ENCODE measurements around the gene ORMDL2.

Gene ORMDL2, protein sequence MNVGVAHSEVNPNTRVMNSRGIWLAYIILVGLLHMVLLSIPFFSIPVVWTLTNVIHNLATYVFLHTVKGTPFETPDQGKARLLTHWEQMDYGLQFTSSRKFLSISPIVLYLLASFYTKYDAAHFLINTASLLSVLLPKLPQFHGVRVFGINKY

GRCh38 chr12:55817345-55818139, at the start of gene ORMDL2, which contains the start of gene SARNP:
TSS of gene ORMDL2 (plus strand) at chr12:55818041. CDS start at chr12:55819000, 959 bp downstream.
TSS of gene SARNP (minus strand) at chr12:55817724. CDS start at chr12:55817701, 23 bp downstream.
- DNase-seq: peak; percentile 98

- DNase-seq: no peak
Measured at GRCh38 chr12:55771736-55772135, 46.1 kb upstream of the ORMDL2 start.

DNA sequence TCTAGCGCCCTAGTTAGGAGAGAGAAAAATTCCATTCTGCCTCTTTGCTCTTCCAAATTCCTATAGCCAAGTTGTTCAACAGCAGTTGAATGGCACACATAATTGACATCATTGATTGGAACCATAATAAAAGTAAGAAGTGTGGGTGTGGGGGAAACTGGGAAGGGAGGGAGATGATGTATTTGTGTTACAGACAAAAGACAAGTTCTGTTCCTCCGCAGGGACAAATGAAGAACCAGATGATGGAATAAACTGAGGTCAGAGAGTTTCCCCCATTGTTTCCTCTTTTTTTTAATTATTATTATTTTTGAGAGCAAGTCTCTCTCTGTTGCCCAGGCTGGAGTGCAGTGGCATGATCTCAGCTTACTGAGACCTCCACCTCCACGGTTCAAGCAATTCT, 40.0 kb upstream of the ORMDL2 start:
- DNase-seq: no peak

DNA sequence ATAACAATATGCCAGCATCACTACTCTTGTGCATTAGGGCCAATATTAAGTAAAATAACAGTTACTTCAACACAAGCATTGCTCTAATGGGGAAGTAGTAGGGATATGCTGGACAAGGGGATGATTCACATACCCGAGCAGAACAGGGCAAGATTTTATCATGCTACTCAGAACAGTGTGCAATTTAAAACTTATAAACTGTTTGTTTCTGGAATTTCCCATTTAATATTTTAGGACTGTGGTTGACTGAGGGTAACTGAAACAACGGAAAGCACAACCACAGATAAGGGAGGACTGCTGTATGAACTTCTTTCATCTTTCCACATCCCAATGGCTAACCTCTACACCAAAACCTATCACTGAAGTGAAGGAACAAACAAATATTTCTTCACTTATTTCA, 37.2 kb upstream of the ORMDL2 start:
- DNase-seq: no peak

DNA sequence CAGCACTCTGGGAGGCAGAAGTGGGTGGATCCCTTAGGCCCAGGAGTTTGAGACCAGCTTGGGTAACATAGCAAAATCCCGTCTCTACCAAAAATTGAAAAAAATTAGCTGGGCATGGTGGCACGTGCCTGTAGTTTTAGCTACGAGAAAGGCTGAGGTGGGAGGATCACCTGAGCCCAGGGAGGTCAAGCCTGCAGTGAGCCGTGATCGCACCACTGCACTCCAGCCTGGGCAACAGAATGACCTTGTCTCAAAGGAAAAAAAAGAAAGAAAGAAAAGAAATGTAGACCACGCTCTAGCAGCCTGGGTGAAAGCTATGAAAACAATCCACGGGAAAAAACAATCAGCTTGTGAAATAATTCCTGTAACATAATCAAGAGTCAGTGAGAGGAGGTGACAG, 29.3 kb upstream of the ORMDL2 start:
- no peak for DNase-seq

- no peak for DNase-seq
Measured at GRCh38 chr12:55789171-55789570, 28.7 kb upstream of the ORMDL2 start.

GRCh38 chr12:55789893-55790292, 27.9 kb upstream of the ORMDL2 start:
- DNase-seq: no peak

DNA sequence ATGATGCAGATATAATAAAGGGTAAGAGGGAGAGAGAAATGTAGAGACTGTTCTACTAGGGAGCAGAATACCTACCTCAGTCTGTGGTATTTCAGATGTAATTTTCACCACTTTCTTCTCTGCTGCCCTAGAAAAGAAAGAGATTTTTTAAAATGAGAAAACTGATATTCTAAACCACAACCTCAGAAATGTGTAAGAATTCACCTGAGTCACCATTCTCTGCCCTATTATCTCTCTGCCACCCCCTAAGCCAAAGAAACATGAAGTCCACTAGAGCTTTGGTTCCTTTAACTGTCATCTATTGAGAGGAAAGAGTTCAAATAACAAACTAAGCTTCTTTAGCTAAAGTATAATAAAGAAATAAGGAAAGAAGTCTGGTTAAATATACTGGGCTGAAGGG, 21.9 kb upstream of the ORMDL2 start:
- DNase-seq: no peak

DNA sequence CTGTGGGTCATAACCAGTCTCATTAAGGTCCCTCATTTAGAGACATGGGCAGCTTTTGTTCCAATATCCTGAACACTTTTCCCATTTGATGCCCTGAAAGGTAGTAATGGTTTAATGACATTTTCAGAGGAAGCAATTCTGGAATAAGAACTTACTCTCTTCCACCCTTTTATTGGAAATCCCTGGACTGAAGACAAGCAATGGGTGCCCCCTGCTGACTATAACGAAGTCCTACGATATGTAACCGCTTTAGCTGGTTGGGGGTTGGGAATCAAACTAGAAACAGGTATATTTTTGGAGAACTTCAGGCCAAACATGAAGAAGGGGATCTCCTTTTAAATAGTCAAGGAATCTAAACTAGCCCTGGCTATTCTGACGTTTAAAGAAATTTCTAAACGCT, 20.8 kb upstream of the ORMDL2 start:
- DNase-seq: peak; percentile 22

- DNase-seq: no peak
Measured at GRCh38 chr12:55797550-55797949, 20.3 kb upstream of the ORMDL2 start.

DNA sequence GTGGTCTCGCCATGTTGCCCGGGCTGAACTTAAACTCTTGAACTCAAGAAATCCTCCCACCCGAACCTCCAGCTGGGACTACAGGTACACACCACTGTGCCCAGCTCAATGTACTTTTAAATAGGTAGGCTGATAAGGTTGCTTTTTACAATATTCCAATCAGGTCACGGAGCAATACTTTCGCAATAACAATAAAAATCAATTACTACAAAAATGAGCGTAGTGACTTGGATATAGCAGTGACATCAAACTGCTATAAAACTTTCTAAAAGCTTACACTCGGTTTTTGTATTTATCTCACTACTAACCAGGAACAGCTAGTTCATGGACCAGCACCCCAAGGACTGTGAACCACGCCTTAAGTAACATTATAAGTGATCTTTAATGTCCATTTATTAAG, 10.9 kb upstream of the ORMDL2 start:
- DNase-seq: no peak

GRCh38 chr12:55809274-55809673, 8.6 kb upstream of the ORMDL2 start:
- no peak for DNase-seq

DNA sequence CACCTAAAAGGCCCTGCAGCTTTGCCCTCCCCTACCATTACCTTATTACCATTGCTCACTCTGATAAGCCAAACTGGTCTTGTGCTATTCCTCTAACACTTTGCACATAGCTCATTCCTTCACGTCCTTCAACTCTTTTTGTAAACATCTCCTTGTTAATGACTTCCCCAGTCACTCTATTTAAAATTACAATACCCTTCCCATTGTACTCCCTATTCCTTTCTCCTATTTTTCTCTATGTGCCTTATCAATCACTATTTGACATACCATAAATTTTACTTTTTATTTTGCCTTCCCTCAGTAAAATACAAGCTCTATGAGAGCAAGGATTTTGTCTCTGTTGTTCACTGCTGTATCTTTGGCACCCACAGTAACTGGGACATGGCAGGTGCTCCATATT, 5.8 kb upstream of the ORMDL2 start:
- DNase-seq: no peak

DNA sequence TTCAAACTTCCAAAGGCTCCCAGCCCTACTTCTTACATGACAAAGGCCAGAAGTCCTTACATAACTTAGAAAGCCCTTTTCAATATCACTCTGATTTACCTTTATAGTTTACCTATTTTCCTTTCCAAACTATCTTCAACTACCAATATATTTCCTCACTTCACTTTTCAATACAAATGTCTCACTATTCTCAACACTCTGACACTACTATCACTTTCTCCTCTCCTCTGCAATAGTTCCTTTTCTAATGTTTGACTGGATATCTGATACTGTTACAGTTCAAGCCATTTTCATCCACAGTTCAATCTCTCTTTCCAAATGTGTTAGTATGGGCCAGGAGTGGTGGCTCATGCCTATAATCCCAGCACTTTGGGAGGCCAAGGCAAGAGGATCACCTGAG, 3.6 kb upstream of the ORMDL2 start:
- DNase-seq: no peak

GRCh38 chr12:55815473-55815872, 2.4 kb upstream of the ORMDL2 start:
- DNase-seq: no peak

DNA sequence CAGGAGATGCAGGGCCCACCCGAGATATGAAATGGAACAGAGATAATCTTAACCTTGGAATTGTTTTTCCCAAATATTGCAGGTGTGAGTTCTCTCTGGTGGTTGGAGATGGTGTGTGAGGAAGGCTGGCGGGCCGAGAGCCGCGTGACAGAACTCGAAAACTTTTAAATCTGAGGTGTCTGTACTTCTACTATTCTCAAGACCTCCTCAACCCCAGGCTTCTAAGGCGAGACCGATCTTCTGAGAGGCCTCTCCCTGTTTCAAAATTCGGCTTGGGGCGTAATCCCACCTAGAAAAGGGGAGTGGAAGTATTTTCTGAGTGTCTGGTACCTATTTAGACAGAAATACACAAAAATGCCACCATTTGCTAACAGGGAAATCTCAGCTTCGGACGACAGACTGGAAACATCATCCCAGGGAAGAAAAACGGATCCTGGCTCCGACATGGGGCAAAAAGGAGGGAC, 928 bp upstream of the ORMDL2 start:
- no peak for DNase-seq

DNA sequence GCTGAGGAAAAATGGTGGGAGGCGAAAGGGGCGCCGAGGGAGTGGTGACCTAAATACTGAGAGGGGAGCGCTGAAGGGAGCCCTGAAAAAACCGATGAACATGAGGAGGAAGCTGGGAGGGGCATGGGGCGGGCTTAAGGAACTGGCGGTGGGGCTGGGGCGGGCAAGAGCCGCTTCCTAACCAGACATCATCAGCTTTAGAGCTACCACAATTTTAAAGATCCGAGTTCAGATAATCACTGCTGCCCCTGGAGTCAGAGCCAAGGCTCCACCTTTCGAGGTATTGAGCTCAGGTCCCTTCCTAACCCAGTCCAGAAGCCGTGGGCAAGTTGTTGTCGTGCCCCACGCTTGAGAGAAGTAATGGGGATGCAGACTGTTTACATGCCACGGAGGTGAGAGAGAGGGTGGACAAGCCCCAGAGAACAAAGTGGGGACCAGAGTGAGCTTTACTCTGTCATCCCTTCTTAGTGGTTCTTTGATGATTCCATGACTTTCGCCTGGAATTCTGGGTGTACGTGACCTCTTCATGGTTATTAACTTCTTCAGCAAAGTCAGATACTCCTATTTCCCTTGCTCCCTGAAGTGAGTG, 393 bp downstream of the ORMDL2 start:
- no peak for DNase-seq

GRCh38 chr12:55818886-55819285, 1.0 kb downstream of the ORMDL2 start:
- no peak for DNase-seq

DNA sequence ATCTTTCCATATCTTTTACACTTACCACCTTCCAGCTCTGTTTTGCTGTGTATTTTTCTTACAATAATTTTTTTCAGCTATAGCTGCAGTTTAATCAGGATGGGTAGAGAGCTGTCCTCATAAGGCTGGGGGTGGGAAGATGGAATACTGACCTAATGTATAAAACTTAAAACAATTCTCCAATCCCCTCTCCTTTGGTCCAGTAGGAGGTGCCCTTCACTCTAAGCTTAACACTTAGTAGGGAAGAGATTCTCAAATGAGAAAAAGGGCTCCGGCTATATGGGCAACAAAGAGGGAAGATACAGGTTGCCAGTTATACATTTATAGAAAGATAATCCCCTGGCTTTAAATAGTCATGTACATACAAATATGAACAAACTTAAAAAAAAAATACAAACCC, 2.8 kb downstream of the ORMDL2 start:
- DNase-seq: no peak

- DNase-seq: no peak
Measured at GRCh38 chr12:55822228-55822627, 4.4 kb downstream of the ORMDL2 start.

GRCh38 chr12:55823419-55823818, 5.6 kb downstream of the ORMDL2 start:
- no peak for DNase-seq

- DNase-seq: no peak
Measured at GRCh38 chr12:55824726-55825125, 6.9 kb downstream of the ORMDL2 start.

DNA sequence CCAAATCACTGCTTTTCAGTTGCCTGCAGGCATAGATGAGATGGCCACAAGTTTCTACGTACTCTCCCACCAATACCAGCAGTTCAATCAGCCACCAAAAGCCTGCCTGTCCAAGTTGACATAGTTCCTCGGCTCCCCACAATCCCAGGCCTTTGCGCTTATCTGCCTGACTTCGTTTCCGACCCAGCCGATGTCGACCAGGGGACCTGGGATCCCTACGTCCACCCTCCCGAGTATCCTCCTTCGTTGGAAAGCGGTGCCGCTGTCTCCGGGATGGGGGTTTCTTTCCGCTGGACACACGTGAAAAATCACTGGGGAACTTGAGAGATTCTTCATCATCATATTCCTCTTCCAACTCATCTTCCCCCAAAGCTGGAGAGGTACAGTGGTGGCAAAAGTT, 10.0 kb downstream of the ORMDL2 start:
- no peak for DNase-seq

DNA sequence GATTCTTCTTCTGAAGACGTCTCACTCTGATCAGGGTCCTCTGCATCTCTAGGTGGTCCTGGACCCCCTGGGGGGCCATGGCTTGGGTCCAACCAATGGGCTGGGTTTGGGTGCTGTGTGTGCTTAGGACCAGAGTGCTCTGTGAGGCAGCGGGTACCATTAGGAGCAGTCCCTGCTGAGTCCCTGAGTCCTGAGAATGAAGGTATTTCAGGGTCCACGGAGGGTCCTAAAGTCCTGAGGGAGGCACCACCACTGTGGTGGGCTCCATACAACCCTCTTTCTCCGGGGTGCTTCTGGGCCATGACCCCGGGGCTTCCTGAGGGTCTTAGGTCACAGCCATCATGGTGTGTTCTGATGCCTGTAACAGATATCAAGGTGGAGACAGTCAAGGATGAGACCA, 10.5 kb downstream of the ORMDL2 start:
- no peak for DNase-seq

Measured in NCI-H510A (cell line).